ENCODE data around the gene RAB1A. TPM values are rescaled to one million over a fixed set of nuclear protein-coding genes. Genes with fewer than 3 reads are reported as not detected.
"Not testable (repeated sequence)": the region's sequence is repeated elsewhere in the genome, so short reads cannot be mapped to it uniquely, and the experiment has no call there.

Gene RAB1A
- total RNA-seq, 1 experiment from 2014 or later = 119 TPM

- intact Hi-C loops (cut with micrococcal nuclease; ENCODE audit: unreplicated experiment) = no loop called here
- CTCF ChIA-PET = no interaction called here
- Histone ChIP-seq H3K27ac (ENCODE audit: low read depth, low read length, poor library complexity, severe bottlenecking) (no peak overlapping the region), H3K4me1 (ENCODE audit: insufficient read depth, low read length, poor library complexity, severe bottlenecking) (no peaks in the 10 kb centered on the region), H3K4me3 (ENCODE audit: low read depth, low read length, poor library complexity, severe bottlenecking) (no peak overlapping the region), H3K27me3 (replicated peaks; ENCODE audit: insufficient read depth, low read depth, low read length, poor library complexity) (no peaks in the 10 kb centered on the region), H3K36me3 (ENCODE audit: insufficient read depth, low read length, poor library complexity, severe bottlenecking) (no peaks in the 10 kb centered on the region), H3K9me3 (ENCODE audit: low read depth, low read length, poor library complexity, severe bottlenecking) (no peaks in the 10 kb centered on the region)
- POLR2A ChIA-PET (ENCODE audit: low non-redundant PET) = no interaction called here
- TF ChIP-seq CTCF (conservative IDR thresholded peaks at IDR 0.05; ENCODE audit: low read depth, low read length) = no peak
- no peak for TF ChIP-seq EZH2 (IDR thresholded peaks at IDR 0.05; ENCODE audit: borderline replicate concordance, low read depth, low read length, poor library complexity, severe bottlenecking)
- no peak for DNase-seq (ENCODE audit: low spot score)
- BruUV-seq (replicated peaks) = no TSS peak
Measured at GRCh38 chr2:65172994-65173790, 43.3 kb upstream of the RAB1A start.

DNA sequence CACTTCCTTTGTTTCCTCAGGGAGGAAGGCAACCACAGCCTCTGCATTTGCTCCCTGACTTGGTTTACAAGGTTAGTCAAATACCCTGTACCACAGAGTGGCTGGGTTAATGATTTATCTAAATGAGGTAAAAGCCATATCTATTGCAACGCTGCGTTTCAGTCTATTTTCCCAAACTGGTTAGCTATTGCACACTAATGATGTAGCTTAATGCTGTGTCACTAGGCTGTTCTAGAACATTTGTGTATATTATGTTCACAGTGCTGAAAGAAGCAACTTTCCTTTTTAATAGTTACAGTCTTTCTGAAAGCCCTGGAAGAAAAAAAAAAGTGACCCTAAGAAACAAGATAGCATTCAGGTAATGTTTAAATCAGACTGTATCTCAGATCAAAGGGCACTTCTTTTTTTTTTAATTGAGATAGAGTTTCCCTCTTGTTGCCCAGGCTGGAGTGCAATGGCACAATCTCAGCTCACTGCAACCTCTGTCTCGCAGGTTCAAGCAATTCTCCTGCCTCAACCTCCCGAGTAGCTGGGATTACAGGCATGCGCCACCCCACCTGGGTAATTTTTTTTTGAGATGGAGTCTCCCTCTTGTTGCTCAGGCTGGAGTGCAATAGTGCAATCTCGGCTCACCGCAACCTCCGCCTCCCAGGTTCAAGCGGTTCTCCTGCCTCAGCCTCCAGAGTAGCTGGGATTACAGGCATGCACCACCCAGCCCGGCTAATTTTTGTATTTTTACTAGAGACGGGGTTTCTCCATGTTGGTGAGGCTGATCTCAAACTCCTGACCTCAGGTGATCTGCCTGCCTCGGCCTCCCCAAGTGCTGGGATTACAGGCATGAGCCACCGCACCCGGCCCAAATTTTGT, 40.9 kb upstream of the RAB1A start:
- ChIA-PET POLR2A (ENCODE audit: low non-redundant PET) (interaction anchor here (0.6 kb wide), 1 partner anchor 41 kb away, joined by 7 read pairs; no protein-coding TSS in a partner anchor), CTCF (interaction anchor here (0.7 kb wide), 1 partner anchor 778 kb away, joined by 5 read pairs; no protein-coding TSS in a partner anchor)
- H3K27ac ChIP-seq (ENCODE audit: low read depth, low read length, poor library complexity, severe bottlenecking); H3K4me1 ChIP-seq (ENCODE audit: insufficient read depth, low read length, poor library complexity, severe bottlenecking); H3K36me3 ChIP-seq (ENCODE audit: insufficient read depth, low read length, poor library complexity, severe bottlenecking); intact Hi-C loops (cut with micrococcal nuclease; ENCODE audit: unreplicated experiment); H3K9me3 ChIP-seq (ENCODE audit: low read depth, low read length, poor library complexity, severe bottlenecking); H3K27me3 ChIP-seq (replicated peaks; ENCODE audit: insufficient read depth, low read depth, low read length, poor library complexity); BruUV-seq (replicated peaks); DNase-seq (ENCODE audit: low spot score); H3K4me3 ChIP-seq (ENCODE audit: low read depth, low read length, poor library complexity, severe bottlenecking): not testable (repeated sequence)

DNA sequence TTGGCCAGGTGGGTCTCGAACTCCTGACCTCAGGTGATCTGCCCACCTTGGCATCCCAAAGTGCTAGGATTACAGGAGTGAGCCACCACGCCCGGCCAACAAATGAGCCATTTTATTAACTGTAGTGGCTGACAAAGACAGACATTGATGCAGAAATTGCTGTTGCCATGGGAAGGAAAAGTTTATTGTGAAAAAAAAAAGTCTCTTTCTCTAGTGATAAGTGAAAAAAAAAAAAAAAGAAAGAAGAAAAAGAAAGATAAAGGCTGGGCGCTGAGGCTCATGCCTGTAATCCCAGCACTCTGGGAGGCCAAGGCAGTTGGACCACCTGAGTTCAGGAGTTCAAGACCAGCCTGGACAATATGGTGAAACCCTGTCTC, 39.8 kb upstream of the RAB1A start:
- Histone ChIP-seq H3K27me3 (replicated peaks; ENCODE audit: insufficient read depth, low read depth, low read length, poor library complexity) (no peaks in the 10 kb centered on the region), H3K4me3 (ENCODE audit: low read depth, low read length, poor library complexity, severe bottlenecking) (no peak overlapping the region), H3K36me3 (ENCODE audit: insufficient read depth, low read length, poor library complexity, severe bottlenecking) (no peaks in the 10 kb centered on the region), H3K9me3 (ENCODE audit: low read depth, low read length, poor library complexity, severe bottlenecking) (no peaks in the 10 kb centered on the region), H3K4me1 (ENCODE audit: insufficient read depth, low read length, poor library complexity, severe bottlenecking) (no peaks in the 10 kb centered on the region), H3K27ac (ENCODE audit: low read depth, low read length, poor library complexity, severe bottlenecking) (no peak overlapping the region)
- BruUV-seq (replicated peaks) = no TSS peak
- POLR2A ChIA-PET (ENCODE audit: low non-redundant PET) = no interaction called here
- TF ChIP-seq EZH2 (IDR thresholded peaks at IDR 0.05; ENCODE audit: borderline replicate concordance, low read depth, low read length, poor library complexity, severe bottlenecking) (no peak), CTCF (conservative IDR thresholded peaks at IDR 0.05; ENCODE audit: low read depth, low read length) (no peak)
- DNase-seq (ENCODE audit: low spot score) = no peak
- intact Hi-C loops (cut with micrococcal nuclease; ENCODE audit: unreplicated experiment) = loop anchor here (1.0 kb wide), 1 partner anchor 104 kb away; no protein-coding TSS in a partner anchor
- CTCF ChIA-PET = interaction anchor here (0.7 kb wide), 1 partner anchor 105 kb away, joined by 4 read pairs; no protein-coding TSS in a partner anchor

All from A673 (cell line).